ENCODE measurements around the gene ZNF740.

Gene ZNF740

GRCh38 chr12:53217931-53218307, 37.4 kb downstream of the ZNF740 start:
- no peak for TF ChIP-seq CTCF (IDR thresholded peaks at IDR 0.05; ENCODE audit: insufficient read depth, low read depth, low read length, missing control alignments)
- H3K4me3 ChIP-seq (ENCODE audit: low read length): no peak overlapping the region
- peak; percentile 37 for DNase-seq (ENCODE audit: low read depth)

DNA sequence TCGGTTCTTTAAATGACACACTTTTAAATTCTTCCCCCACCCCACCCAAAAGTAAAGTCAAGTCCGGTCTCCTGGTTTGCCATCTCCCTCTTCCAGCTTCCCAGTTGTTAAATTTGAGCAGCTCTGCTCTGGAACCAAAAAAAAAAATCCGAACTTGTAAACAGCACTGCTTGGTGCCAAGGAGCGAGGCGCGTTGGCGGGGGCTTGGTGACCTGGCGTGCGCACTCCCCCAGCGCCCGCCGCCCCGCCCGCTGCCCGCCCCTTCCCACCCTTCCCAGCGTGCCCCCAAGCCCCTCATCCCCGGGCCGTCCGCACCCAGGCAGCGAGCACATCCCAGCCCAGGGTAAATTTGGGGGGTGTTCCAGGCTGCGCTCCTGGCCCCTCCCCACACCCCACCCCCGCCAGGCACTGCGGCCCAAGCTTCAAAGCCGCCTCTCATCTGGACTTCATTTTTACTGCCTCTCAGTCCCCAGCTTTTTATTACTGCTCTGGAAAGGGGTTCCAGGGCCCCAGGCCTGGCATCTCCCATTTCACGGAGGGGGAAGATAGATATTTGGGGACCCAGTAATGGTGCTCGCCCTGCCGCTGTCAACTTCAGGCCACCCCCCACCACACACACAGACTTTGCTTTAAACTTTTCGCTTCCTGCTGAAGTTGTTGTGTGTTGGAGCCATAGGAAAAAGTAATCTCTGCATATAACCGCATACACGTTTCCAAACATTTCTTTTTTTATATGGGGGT, 38.2 kb downstream of the ZNF740 start:
- H3K4me3 ChIP-seq (ENCODE audit: low read length): peak overlapping the region; percentile 61
- no peak for TF ChIP-seq CTCF (IDR thresholded peaks at IDR 0.05; ENCODE audit: insufficient read depth, low read depth, low read length, missing control alignments)
- DNase-seq (ENCODE audit: low read depth): no peak

DNA sequence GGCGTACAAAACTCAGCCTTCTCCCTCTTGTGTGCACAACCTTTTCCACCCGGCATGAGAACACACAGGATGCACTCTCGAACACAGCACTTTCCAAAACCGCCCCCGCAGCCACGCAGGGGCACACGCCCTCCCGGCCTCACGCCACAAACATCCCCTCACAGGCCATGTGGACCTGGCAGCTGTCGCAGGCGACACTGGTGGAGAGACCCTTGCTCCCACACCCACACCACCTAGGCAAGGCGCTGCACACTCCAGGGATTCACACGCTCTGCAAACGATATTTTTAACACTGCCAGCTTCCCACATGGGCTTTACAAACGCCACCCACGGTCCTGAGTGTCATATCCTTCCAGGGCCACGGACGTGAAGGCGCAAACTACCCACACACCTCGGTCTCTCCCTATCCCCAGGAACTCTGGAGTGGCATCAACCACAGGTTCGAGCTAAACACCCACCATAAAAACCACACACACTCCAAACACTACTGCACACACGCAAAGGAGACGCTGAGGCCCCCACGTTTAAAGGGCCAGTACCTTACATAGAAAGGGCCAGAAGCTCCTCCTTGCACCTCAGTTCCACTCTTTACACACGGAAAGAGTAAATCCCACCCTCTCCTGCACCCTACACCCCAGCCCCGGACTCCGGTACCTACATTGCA, 38.9 kb downstream of the ZNF740 start:
- no peak for TF ChIP-seq CTCF (IDR thresholded peaks at IDR 0.05; ENCODE audit: insufficient read depth, low read depth, low read length, missing control alignments)
- H3K4me3 ChIP-seq (ENCODE audit: low read length): peak overlapping the region; percentile 61
- DNase-seq (ENCODE audit: low read depth): peak; percentile 40

DNA sequence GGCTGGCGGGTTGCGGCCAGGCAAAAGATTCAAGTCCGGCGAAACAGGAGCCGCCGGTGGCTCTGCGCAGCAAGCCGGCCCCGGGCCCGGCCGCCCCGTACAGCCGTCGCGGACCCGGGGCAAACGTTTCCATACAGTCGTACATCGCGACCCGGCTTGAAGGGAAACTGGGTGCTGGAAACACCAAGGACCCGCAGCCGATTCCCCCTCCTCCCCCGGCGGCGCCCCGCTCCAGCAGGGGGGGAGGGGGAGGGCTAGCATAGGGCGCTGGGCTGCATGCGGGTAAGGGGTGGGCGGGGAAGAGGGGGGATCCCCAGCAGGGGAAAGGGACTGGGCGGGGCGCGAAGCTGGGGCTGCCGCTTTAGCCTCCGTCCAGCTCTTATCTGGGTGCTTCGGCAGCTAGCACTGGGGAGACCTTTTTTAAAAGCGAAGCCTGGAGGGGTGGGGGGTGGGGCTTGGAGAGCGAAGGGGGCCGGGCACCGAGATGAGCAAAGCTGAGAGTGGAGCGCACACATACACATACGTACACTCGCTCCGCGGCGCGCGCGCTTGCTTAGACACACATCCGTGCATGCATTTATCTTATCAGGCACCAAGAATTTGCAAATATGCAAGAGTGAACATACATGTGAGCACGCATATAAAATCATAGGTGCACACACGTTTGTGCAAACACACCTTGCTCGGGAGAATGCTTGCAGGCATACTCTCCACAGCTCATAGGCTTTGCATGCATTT, 39.6 kb downstream of the ZNF740 start:
- DNase-seq (ENCODE audit: low read depth): peak; percentile 77
- H3K4me3 ChIP-seq (ENCODE audit: low read length): peak overlapping the region; percentile 61
- no peak for TF ChIP-seq CTCF (IDR thresholded peaks at IDR 0.05; ENCODE audit: insufficient read depth, low read depth, low read length, missing control alignments)

DNA sequence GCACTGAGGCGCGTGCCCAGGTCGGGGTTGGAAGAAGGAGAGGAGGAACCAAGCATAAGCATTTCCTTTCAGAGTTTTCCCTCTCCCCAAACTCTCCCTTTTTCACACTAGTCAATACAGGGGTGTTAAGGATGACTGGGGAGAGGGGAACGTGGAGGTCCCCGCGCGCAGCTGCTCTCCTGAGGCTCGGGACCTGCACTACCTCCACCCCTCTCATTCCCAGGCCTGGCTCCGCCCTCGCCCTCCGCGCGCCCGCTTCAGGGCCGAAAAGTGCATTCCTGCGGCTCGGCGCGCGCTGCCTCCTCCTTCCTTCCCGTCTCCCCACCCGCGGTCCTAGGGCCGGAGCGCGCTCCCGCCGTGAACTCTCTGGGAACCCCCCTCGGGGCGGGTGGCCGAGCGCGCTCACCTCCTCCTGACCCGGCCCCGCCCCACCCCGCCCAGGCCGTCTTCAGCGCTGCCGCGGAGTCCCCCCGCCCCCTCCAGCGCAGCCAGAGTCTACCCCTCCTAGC, 40.2 kb downstream of the ZNF740 start:
- DNase-seq (ENCODE audit: low read depth): peak; percentile 89
- peak overlapping the region; percentile 61 for H3K4me3 ChIP-seq (ENCODE audit: low read length)
- TF ChIP-seq CTCF (IDR thresholded peaks at IDR 0.05; ENCODE audit: insufficient read depth, low read depth, low read length, missing control alignments): no peak

DNA sequence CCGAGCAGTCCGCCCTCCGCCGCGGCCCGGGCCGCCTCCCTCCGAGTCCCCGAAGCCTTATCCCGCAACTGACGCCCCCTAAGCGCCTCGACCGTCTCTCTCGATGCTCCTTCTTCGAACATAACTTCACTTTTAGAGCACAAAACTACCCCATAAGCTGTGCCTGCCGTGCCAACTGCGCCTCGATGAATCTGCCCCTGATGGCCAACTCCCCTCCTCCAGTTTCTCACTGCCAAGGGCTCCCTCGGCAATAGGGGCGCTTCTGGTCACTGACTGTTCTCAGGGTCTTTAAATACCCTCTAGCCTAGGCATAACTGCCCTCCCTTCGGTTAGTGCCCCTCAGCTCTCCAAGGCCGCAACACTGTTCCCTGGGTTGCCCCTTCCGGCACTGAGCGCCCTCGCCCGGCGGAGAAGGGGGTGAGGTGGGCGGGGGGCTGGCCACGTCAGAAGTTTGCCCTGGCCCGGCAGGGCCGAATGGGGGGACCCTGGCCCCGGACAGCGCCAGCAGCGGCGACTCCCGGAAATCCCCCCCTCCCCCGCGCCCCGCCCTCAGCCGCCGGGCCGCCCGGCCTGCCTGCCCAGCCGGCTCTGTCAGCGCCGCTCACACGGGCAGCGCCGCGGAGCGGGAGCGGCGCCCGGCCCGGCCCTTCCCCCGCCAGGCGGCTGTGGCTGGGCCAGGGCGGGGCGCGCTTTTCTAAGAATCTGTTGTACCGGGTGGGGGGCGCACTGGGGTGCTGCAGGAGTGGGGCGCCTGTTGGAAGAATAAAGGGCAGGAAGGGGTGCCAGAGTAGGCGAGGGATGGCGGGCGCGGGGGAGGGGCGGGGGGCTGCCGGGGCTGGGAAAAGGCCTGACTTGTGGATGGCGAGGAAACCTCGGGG, 40.9 kb downstream of the ZNF740 start:
- DNase-seq (ENCODE audit: low read depth): peak; percentile 73
- peak; percentile 11 for TF ChIP-seq CTCF (IDR thresholded peaks at IDR 0.05; ENCODE audit: insufficient read depth, low read depth, low read length, missing control alignments)
- peak overlapping the region; percentile 61 for H3K4me3 ChIP-seq (ENCODE audit: low read length)
